H9 (cell line): ENCODE data around the gene CYP1B1. TPM values are rescaled to one million over a fixed set of nuclear protein-coding genes. Genes with fewer than 3 reads are reported as not detected.

ENCODE experiments used
- DNase-seq: peaks from one replicate; pipeline ENCODE4 v3.0.0-alpha.2; 2017
- H2AFZ ChIP-seq: one replicate; pipeline ENCODE4 v1.6.1; 2013; ENCODE audit warnings: mild to moderate bottlenecking, low read length, control low read depth, moderate library complexity
- H2AK5ac ChIP-seq: 2 replicates; pipeline ENCODE4 v1.6.1; 2013; ENCODE audit warnings: low read length, control low read depth, mixed read lengths; ENCODE audit not compliant: insufficient read length
- H2BK120ac ChIP-seq: one replicate; pipeline ENCODE4 v1.6.1; 2013; ENCODE audit warnings: low read depth, mild to moderate bottlenecking, low read length, control low read depth, inconsistent platforms; ENCODE audit not compliant: poor library complexity, severe bottlenecking
- H2BK12ac ChIP-seq: 2 replicates; pipeline ENCODE4 v1.6.1; 2013; ENCODE audit warnings: low read length, control low read depth, mixed read lengths, low read depth; ENCODE audit not compliant: insufficient read length
- H2BK15ac ChIP-seq: 2 replicates; pipeline ENCODE4 v1.6.1; 2013; ENCODE audit warnings: low read depth, low read length, control low read depth
- H2BK20ac ChIP-seq: one replicate; pipeline ENCODE4 v1.6.1; 2013; ENCODE audit warnings: low read depth, mild to moderate bottlenecking, low read length, control low read depth, inconsistent platforms; ENCODE audit not compliant: poor library complexity, severe bottlenecking
- H2BK5ac ChIP-seq: 2 replicates; pipeline ENCODE4 v1.6.1; 2013; ENCODE audit warnings: low read length, control low read depth, mixed read lengths; ENCODE audit not compliant: insufficient read length
- H3K14ac ChIP-seq: 2 replicates; pipeline ENCODE4 v1.6.1; 2013; ENCODE audit warnings: low read length, control low read depth; ENCODE audit not compliant: insufficient read depth
- H3K18ac ChIP-seq: 2 replicates; pipeline ENCODE4 v1.6.1; 2013; ENCODE audit warnings: low read depth, mild to moderate bottlenecking, mixed read lengths, low read length, control low read depth; ENCODE audit not compliant: insufficient read length
- H3K23ac ChIP-seq: 2 replicates; pipeline ENCODE4 v1.6.1; 2013; ENCODE audit warnings: low read length, control low read depth, mixed read lengths, low read depth; ENCODE audit not compliant: insufficient read length
- H3K23me2 ChIP-seq: 2 replicates; pipeline ENCODE4 v1.6.1; 2013; ENCODE audit warnings: low read depth, mild to moderate bottlenecking, mixed read lengths, low read length, control low read depth; ENCODE audit not compliant: insufficient read length, poor library complexity, severe bottlenecking
- H3K27ac ChIP-seq: 2 replicates; pipeline ENCODE4 v1.5.1; 2013; ENCODE audit warnings: low read length, control low read depth, mixed read lengths, low read depth; ENCODE audit not compliant: insufficient read length
- H3K27me3 ChIP-seq: 2 replicates; pipeline ENCODE4 v1.6.1; 2013; ENCODE audit warnings: low read length, control low read depth, inconsistent platforms; ENCODE audit not compliant: insufficient read depth
- H3K4ac ChIP-seq: 2 replicates; pipeline ENCODE4 v1.6.1; 2013; ENCODE audit warnings: low read depth, mild to moderate bottlenecking, control low read depth, inconsistent platforms, low read length, moderate library complexity
- H3K4me1 ChIP-seq: 2 replicates; pipeline ENCODE4 v1.6.1; 2013; ENCODE audit warnings: low read length, control low read depth, inconsistent platforms; ENCODE audit not compliant: insufficient read depth
- H3K4me2 ChIP-seq: 2 replicates; pipeline ENCODE4 v1.6.1; 2013; ENCODE audit warnings: low read length, control low read depth, mixed read lengths; ENCODE audit not compliant: insufficient read length, insufficient read depth
- H3K56ac ChIP-seq: 2 replicates; pipeline ENCODE4 v1.6.1; 2013; ENCODE audit warnings: low read depth, mild to moderate bottlenecking, mixed read lengths, low read length, control low read depth; ENCODE audit not compliant: insufficient read length
- H3K79me1 ChIP-seq: 2 replicates; pipeline ENCODE4 v1.6.1; 2013; ENCODE audit warnings: low read depth, mild to moderate bottlenecking, moderate library complexity, low read length, control low read depth, inconsistent platforms; ENCODE audit not compliant: insufficient read depth, poor library complexity, severe bottlenecking
- H3K79me2 ChIP-seq: 2 replicates; pipeline ENCODE4 v1.6.1; 2013; ENCODE audit warnings: low read length, control low read depth, inconsistent platforms; ENCODE audit not compliant: insufficient read depth
- H3K9ac ChIP-seq: 2 replicates; pipeline ENCODE4 v1.6.1; 2013; ENCODE audit warnings: low read length, control low read depth, mixed read lengths; ENCODE audit not compliant: insufficient read length; ENCODE audit errors: extremely low read depth
- H3K9me3 ChIP-seq: one replicate; pipeline ENCODE4 v1.6.1; 2013; ENCODE audit warnings: low read depth, low read length, inconsistent platforms; ENCODE audit not compliant: control insufficient read depth
- H3T11ph ChIP-seq: one replicate; pipeline ENCODE4 v1.6.1; 2013; ENCODE audit warnings: mild to moderate bottlenecking, low read length, control low read depth, inconsistent platforms
- H4K20me1 ChIP-seq: one replicate; pipeline ENCODE4 v1.6.1; 2013; ENCODE audit not compliant: control insufficient read depth, insufficient read length, insufficient read depth
- H4K5ac ChIP-seq: 2 replicates; pipeline ENCODE4 v1.6.1; 2013; ENCODE audit warnings: low read depth, mild to moderate bottlenecking, mixed read lengths, low read length, control low read depth; ENCODE audit not compliant: insufficient read length
- H4K8ac ChIP-seq: replicated peaks from 2 replicates; pipeline ENCODE4 v1.6.1; 2013; ENCODE audit warnings: low read length, control low read depth, mixed read lengths, low read depth; ENCODE audit not compliant: insufficient read length
- H4K91ac ChIP-seq: 2 replicates; pipeline ENCODE4 v1.6.1; 2013; ENCODE audit warnings: low read depth, mild to moderate bottlenecking, moderate library complexity, mixed read lengths, low read length, control low read depth; ENCODE audit not compliant: insufficient read length
- H3K27ac Mint-ChIP-seq, 3 experiments: 2 replicates in 2 of 3; 3 replicates in 1 of 3; pipeline ENCODE4 v1.8.0; 2020 to 2021; ENCODE audit warnings: mixed read lengths in 3 of 3, mild to moderate bottlenecking in 1 of 3, moderate library complexity in 1 of 3
- H3K27me3 Mint-ChIP-seq: 2 replicates; pipeline ENCODE4 v1.8.0; 2021; ENCODE audit warnings: low read depth, mild to moderate bottlenecking, moderate library complexity, mixed read lengths
- H3K36me3 Mint-ChIP-seq, 3 experiments: 2 replicates in 2 of 3; 3 replicates in 1 of 3; pipeline ENCODE4 v1.8.0; 2020 to 2021; ENCODE audit warnings: low read depth in 3 of 3, mixed read lengths in 3 of 3; ENCODE audit not compliant: insufficient read depth in 1 of 3
- H3K4me1 Mint-ChIP-seq, 2 experiments: 2 replicates each; pipeline ENCODE4 v1.8.0; 2020; ENCODE audit warnings: mixed read lengths in 2 of 2
- H3K4me3 Mint-ChIP-seq, 2 experiments: 2 replicates in 1 of 2; 3 replicates in 1 of 2; pipeline ENCODE4 v1.8.0; 2020 to 2021; ENCODE audit warnings: mild to moderate bottlenecking in 2 of 2, mixed read lengths in 2 of 2, moderate library complexity in 1 of 2
- H3K9me3 Mint-ChIP-seq, 2 experiments: 2 replicates in 1 of 2; 3 replicates in 1 of 2; pipeline ENCODE4 v1.8.0; 2020; ENCODE audit warnings: mild to moderate bottlenecking in 2 of 2, mixed read lengths in 2 of 2, moderate library complexity in 1 of 2
- WGBS: extraction: QIAGEN DNeasy Blood & Tissue Kit; methylation state at CpG from one replicate; pipeline ENCODE4 v1.1.7; 2013; ENCODE audit warnings: missing lambda C conversion rate, low lambda C conversion rate, mixed read lengths; ENCODE audit not compliant: insufficient read length; ENCODE audit errors: extremely low coverage; 5-methylcytosine and 5-hydroxymethylcytosine counted together
- total RNA-seq: library from RNA; stranded (reverse); gene quantifications from 2 replicates; pipeline ENCODE4 v1.2.1, GENCODE V29; 2021
- TF ChIP-seq, protein P1 (sequence below): fragments of 200-600 bp; sonication (generic); conservative IDR thresholded peaks from 3 replicates; pipeline ENCODE4 v1.8.0; 2021; ENCODE audit warnings: antibody characterized with exemption, mild to moderate bottlenecking

CYP1B1 gene
- total RNA-seq, 1 experiment from 2014 or later: 2.7 TPM

DNA sequence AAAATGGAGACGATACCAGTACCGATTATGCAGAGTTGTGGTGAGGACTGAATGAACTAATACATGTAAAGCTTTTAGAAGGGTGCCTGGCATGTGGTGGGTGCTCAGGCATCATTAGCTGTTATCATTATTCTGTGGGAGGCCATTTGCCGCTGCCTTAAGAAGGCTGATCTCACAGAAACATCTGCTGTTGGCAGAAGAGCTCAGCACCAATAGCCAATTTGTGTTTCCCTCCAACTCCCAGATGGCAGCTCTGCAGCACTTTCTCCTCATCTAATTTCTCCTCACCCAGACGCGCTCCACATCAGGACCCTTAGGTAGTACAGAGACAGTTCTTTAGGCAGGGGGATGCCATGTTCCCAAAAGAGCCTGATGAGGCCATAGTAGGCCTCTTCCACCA, 15.8 kb upstream of the CYP1B1 start:
- no peak overlapping the region for H3K9ac ChIP-seq
- no peak overlapping the region for H3K4ac ChIP-seq
- Mint-ChIP-seq H3K4me1 (peaks cover 51 to 55% of the 10 kb centered on the region in 2 experiments), H3K27me3 (peaks cover 66% of the 10 kb centered on the region), H3K36me3 (no peaks in the 10 kb centered on the region), H3K4me3 (no peak overlapping the region), H3K9me3 (no peaks in the 10 kb centered on the region; a peak in 1 of 5 replicates), H3K27ac (no peak overlapping the region)
- no peak overlapping the region for H2BK20ac ChIP-seq
- H3K14ac ChIP-seq: no peak overlapping the region
- no peak overlapping the region for H3K4me2 ChIP-seq
- no peak overlapping the region for H4K5ac ChIP-seq
- no peak overlapping the region for H2BK5ac ChIP-seq
- H2AK5ac ChIP-seq: no peak overlapping the region
- H2BK120ac ChIP-seq: no peak overlapping the region
- H3T11ph ChIP-seq: no peak overlapping the region
- H2AFZ ChIP-seq: no peak overlapping the region
- TF ChIP-seq, protein P1, sequence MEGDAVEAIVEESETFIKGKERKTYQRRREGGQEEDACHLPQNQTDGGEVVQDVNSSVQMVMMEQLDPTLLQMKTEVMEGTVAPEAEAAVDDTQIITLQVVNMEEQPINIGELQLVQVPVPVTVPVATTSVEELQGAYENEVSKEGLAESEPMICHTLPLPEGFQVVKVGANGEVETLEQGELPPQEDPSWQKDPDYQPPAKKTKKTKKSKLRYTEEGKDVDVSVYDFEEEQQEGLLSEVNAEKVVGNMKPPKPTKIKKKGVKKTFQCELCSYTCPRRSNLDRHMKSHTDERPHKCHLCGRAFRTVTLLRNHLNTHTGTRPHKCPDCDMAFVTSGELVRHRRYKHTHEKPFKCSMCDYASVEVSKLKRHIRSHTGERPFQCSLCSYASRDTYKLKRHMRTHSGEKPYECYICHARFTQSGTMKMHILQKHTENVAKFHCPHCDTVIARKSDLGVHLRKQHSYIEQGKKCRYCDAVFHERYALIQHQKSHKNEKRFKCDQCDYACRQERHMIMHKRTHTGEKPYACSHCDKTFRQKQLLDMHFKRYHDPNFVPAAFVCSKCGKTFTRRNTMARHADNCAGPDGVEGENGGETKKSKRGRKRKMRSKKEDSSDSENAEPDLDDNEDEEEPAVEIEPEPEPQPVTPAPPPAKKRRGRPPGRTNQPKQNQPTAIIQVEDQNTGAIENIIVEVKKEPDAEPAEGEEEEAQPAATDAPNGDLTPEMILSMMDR: no peak
- H3K23me2 ChIP-seq: no peaks in the 10 kb centered on the region
- no peaks in the 10 kb centered on the region; the same call in 1 of the 2 replicates for H3K27me3 ChIP-seq
- no peak overlapping the region for H3K23ac ChIP-seq
- DNase-seq: no peak
- H2BK12ac ChIP-seq: no peak overlapping the region
- H2BK15ac ChIP-seq: no peak overlapping the region
- H4K20me1 ChIP-seq: no peaks in the 10 kb centered on the region
- no peak overlapping the region for H3K56ac ChIP-seq
- H4K8ac ChIP-seq: no peak overlapping the region
- WGBS: no CpG with 5 or more reads among the region's 5 CpGs
- peaks cover 13% of the 10 kb centered on the region; the same call in 1 of the 2 replicates for H3K4me1 ChIP-seq
- no peak overlapping the region for H4K91ac ChIP-seq
- no peak overlapping the region for H3K18ac ChIP-seq
- no peaks in the 10 kb centered on the region for H3K9me3 ChIP-seq
- no peak overlapping the region for H3K27ac ChIP-seq
- H3K79me2 ChIP-seq: no peaks in the 10 kb centered on the region
- no peaks in the 10 kb centered on the region for H3K79me1 ChIP-seq
